GM18870 (cell line): ENCODE results near the gene P2RX2.

Experiments used
- ATAC-seq: cut with Tn5 transposase; IDR thresholded peaks from one replicate; pipeline ENCODE4 v1.9.1; 2021; ENCODE audit warnings: moderate library complexity; ENCODE audit not compliant: unreplicated experiment

The P2RX2 gene

GRCh38 chr12:132657004-132657727 lies 38.6 kb downstream of the P2RX2 start:
- ATAC-seq, result no peak

DNA sequence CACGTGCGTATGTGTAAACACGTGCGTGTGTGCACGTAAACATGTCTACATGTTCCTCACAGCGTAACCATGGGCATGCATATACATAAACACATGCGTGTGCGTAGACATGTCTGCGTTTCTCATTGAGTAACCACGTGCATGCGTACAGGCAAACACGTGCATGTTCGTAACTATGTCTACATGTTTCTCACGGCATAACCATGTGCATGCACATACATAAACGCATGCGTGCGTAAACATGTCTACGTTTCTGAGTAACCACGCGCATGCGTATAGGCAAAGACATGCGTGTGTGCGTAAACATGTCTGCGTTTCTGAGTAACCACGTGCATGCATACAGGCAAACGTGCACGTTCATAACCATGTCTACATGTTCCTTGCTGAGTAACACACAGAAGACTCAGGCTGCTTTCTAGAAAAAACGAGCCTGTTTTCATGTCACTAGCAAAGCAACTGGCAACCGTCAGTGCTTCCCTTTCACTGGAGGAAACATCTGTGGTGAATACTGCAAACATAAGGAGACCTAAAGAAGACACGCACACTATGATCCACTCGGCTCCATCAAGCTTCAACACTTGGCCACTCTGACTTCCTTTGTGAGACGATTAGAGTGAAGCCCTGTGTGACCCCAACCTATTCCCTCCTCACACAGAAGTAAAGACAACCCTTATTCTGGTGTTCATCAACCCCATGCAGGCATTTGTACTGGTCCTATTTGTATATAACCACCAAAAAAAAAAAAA lies 39.7 kb downstream of the P2RX2 start:
- no peak for ATAC-seq

DNA sequence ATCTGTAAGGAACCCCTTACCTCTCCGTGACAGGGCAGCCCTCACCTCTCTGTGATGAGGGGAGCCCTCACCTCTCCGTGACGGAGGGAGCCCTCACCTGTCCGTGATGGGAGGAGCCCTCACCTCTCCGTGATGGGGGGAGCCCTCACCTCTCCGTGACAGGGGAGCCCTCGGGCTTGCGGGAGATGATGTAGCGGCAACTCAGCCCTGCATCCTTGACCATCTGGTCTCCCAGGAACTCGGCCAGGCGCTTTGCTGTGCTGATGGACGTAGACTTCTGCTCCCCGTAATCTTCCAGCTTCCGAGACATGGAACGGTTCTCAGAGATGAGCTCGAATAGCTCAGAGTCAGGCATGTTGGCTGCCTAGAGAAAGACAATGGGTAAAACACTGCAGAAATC lies 40.6 kb downstream of the P2RX2 start:
- ATAC-seq, result no peak

DNA sequence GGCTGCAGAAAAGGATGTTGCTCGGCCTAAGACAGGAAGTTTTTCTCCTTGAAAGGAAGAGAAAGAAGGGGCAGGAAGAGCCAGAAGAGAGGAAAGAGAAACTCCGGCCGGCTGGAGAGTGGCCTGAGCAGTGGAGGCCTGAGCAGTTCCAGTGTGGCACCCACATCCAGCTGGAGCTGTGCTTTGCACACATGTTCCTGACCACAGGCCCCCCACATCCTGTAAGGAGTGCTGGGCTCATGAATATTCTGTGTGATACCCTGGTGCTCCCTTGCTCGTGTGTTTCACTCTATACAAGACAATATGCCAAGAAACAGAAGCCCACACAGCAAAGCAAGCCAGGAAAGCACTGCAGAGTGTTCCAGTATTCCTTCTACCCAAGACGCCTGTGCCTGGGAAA lies 41.5 kb downstream of the P2RX2 start:
- no peak for ATAC-seq

DNA sequence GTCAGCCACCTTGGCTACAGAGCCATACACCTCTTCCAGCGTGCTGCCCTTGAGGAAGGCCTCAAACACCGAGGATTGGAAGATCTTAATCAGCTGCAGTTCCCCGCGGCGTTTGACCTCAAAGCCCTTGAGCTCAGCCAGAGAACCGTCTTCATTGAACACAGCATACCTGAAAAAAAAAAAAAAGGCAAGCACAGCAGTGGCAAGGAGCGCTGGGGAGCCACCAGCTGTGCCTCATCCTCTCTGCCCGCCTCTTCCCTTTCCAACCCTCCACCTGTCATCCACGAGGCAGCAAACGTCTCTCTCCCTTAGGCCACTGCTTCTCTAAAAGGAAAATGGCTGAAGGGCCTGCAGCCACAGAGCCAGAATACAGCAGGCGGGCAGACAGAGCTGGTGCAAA lies 42.4 kb downstream of the P2RX2 start:
- ATAC-seq, result no peak

DNA sequence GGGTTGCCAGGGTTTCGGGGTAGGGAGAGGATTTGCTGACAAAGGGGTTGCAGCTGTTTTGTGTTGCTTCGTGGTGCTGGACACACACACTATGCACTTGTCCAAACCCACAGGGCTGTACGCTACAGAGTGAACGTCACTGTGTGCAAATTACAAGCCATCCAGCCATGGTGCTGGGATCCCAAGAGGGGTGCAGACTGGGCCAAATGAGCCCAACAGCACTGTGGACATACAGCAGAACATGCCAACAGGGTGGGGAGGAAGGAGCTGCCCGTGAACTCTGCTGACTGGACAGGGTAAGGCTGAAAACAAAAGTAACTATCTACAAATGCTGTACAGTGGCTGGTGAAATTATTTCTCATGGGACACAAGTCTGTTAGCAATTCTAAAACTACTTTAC lies 43.4 kb downstream of the P2RX2 start:
- no peak for ATAC-seq

DNA sequence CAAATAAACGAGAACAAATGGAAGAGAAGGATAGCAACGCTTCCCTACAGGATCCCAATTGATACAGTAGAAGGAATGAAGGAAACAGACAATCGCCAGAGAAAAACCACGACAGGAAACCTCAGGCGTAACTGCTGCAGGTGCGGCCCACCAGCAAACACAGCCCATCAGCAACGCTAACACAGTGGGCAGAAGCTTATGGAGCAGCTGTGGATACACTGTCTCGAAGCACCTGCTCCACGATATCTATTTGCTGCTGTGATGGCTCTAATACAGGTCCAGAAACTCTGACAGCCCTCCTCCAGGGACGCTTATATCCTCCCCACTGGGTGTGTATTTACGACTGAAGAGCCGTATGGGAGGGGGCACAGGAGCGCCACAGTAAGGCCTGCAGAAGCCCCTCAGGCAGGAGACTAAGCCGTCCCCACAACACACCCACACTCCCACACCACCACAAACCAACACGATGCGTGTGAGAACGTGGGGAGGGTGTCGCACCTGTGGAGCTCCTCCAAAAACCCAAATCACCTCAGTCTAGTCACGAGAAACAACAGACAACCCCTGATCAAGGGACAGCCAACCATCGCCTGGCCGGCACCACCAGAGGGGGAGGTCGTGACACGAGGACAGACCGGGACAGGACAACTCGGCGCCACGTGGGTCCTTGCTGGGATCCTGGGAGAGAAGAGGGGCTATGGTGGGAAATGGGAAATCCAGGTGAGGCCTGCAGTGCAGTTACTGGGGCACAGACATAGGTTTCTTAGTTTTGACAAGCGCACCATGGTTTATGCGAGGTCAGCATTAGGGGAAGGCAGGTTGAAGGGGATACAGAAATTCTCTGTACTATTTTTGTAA lies 44.6 kb downstream of the P2RX2 start:
- no peak for ATAC-seq

GRCh38 chr12:132664206-132665148 lies 45.9 kb downstream of the P2RX2 start:
- no peak for ATAC-seq

- ATAC-seq, result no peak
Measured at GRCh38 chr12:132665149-132665491, 46.5 kb downstream of the P2RX2 start.

GRCh38 chr12:132665794-132666193 lies 47.2 kb downstream of the P2RX2 start:
- no peak for ATAC-seq

- ATAC-seq, result no peak
Measured at GRCh38 chr12:132668191-132669088, 49.9 kb downstream of the P2RX2 start.

GRCh38 chr12:132669166-132669879 lies 50.7 kb downstream of the P2RX2 start:
- ATAC-seq, result no peak
